Astrocyte (in vitro differentiated cells and primary cell): ENCODE data around the gene PLCXD3.

Source experiments
- CTCF ChIP-seq: IDR thresholded peaks from 2 replicates; pipeline ENCODE4 v1.5.1; 2011; ENCODE audit warnings: low read depth, mild to moderate bottlenecking, inconsistent platforms, low read length, moderate library complexity; ENCODE audit not compliant: insufficient read depth
- EZH2 ChIP-seq: IDR thresholded peaks from 2 replicates; pipeline ENCODE4 v1.6.1; 2012; ENCODE audit warnings: mild to moderate bottlenecking, low read length, inconsistent platforms; ENCODE audit not compliant: insufficient read depth

- TF ChIP-seq CTCF = no peak
- TF ChIP-seq EZH2 = no peak
Measured at GRCh38 chr5:41309275-41309674, 201.1 kb downstream of the PLCXD3 start.
